Measurements from ENCODE around the gene FBXW8. TPM values are rescaled to one million over a fixed set of nuclear protein-coding genes. Genes with fewer than 3 reads are reported as not detected.
A peak's percentile ranks its signal among the peaks of the same experiment; 100 is the strongest.
"Not testable (repeated sequence)": the region's sequence is repeated elsewhere in the genome, so short reads cannot be mapped to it uniquely, and the experiment has no call there.

FBXW8 gene
- total RNA-seq, 1 donor from 2014 or later: 28.2 TPM

DNA sequence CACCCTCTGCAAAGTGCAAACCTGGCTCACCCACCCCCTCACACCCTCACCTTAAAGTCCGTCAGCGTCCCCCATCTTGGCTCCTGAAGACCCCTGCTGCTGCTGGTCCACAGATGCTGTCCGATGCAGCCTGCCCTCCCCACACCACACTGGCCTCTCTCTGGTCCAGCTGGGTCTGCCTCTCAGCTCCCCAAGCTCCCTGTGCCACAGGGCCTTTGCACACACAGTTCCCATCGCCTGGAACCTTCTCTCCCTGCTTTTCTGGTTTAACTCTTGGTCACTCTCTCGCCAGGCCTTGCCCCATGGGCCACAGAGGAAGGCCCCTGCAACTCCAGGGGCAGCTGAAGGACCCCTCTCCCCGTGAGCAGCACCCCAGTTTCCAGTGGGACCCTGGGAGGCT, 143.5 kb downstream of the FBXW8 start:
- Mint-ChIP-seq H3K36me3 (no peaks in the 10 kb centered on the region), H3K27ac (no peak overlapping the region), H3K27me3 (peaks cover 16% of the 10 kb centered on the region), H3K9me3 (no peaks in the 10 kb centered on the region), H3K4me3 (no peak overlapping the region), H3K4me1 (ENCODE audit: unreplicated experiment) (peaks cover 5% of the 10 kb centered on the region)
- no peak for DNase-seq (ENCODE audit: extremely low spot score, unreplicated experiment)
- TF ChIP-seq, protein P1, sequence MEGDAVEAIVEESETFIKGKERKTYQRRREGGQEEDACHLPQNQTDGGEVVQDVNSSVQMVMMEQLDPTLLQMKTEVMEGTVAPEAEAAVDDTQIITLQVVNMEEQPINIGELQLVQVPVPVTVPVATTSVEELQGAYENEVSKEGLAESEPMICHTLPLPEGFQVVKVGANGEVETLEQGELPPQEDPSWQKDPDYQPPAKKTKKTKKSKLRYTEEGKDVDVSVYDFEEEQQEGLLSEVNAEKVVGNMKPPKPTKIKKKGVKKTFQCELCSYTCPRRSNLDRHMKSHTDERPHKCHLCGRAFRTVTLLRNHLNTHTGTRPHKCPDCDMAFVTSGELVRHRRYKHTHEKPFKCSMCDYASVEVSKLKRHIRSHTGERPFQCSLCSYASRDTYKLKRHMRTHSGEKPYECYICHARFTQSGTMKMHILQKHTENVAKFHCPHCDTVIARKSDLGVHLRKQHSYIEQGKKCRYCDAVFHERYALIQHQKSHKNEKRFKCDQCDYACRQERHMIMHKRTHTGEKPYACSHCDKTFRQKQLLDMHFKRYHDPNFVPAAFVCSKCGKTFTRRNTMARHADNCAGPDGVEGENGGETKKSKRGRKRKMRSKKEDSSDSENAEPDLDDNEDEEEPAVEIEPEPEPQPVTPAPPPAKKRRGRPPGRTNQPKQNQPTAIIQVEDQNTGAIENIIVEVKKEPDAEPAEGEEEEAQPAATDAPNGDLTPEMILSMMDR (conservative IDR thresholded peaks at IDR 0.05): no peak

DNA sequence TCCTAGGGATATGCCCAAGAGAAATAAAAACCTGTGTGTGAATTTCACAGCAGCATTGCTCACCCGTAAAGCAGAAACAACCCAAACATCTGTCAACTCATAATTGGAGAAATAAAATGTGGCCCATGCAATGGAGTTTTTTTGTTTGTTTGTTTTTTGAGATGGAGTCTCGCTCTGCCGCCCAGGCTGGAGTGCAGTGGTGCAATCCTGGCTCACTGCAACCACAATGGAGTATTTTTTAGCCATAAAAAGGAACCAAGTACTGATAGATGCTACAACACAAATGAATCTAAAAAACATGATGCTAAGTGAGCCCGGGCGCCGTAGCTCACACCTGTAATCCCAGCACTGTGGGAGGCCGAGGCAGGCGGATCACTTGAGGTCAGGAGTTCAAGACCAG, 146.9 kb downstream of the FBXW8 start:
- Mint-ChIP-seq H3K4me1 (ENCODE audit: unreplicated experiment) (peaks cover 22% of the 10 kb centered on the region), H3K27me3 (peaks cover 16% of the 10 kb centered on the region)
- H3K27ac Mint-ChIP-seq; H3K4me3 Mint-ChIP-seq; H3K9me3 Mint-ChIP-seq; H3K36me3 Mint-ChIP-seq; DNase-seq (ENCODE audit: extremely low spot score, unreplicated experiment): not testable (repeated sequence)

DNA sequence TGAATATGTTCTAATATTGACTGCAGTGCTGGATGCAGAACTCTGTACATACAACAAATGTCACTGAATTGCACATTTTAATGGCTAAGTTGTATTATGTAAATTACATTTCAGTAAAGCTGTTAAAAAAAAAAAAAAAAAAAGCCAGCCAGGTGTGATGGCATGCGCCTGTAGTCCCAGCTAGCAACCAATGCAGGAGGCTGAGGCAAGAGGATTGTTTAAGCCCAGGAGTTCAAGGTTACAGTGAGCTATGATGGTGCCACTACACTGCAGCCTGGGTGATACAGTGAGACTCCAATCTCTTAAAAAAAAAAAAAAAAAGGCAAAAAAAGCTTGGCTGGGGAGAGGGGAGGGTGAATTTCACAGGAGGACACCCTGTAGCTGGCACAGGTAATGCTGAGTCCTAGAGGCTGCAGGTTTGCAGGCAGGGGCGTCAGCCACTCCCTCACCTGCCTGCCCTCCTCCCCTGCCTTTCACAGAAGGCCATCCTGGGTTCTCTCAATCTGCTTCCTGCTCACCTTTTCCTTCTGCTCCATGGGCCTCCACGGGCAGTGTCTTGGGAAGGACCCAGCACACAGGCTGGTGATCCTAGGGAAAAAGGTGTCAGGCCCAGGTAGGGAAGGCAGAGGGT, 147.8 kb downstream of the FBXW8 start:
- no peak overlapping the region for H3K27ac Mint-ChIP-seq
- DNase-seq (ENCODE audit: extremely low spot score, unreplicated experiment): no peak
- no peaks in the 10 kb centered on the region for H3K36me3 Mint-ChIP-seq
- TF ChIP-seq, protein P1 (conservative IDR thresholded peaks at IDR 0.05): no peak
- H3K9me3 Mint-ChIP-seq: no peaks in the 10 kb centered on the region
- peaks cover 8% of the 10 kb centered on the region for H3K27me3 Mint-ChIP-seq
- peaks cover 25% of the 10 kb centered on the region for H3K4me1 Mint-ChIP-seq (ENCODE audit: unreplicated experiment)
- no peak overlapping the region for H3K4me3 Mint-ChIP-seq

DNA sequence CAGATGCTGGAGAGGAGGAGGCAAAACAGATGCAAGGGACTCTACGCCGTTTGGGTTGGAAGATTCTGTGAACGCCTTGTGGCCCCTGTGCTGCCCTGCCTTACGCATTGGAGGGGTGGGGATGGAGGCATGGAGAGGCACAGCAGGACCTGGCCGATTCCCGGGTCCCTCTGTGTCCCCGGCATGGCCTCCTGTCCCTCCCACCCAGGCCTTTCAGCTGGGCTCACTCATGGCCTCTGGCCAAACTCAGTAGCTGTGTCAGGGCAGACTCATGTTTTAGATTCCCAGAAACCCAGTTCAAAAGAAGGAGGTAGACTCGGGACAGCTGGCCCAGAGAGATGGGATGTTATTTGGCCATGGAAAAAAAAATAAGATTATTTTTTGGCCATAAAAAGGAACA, 148.4 kb downstream of the FBXW8 start:
- no peaks in the 10 kb centered on the region for H3K36me3 Mint-ChIP-seq
- peaks cover 25% of the 10 kb centered on the region for H3K4me1 Mint-ChIP-seq (ENCODE audit: unreplicated experiment)
- H3K9me3 Mint-ChIP-seq: no peaks in the 10 kb centered on the region
- H3K4me3 Mint-ChIP-seq: no peak overlapping the region
- H3K27me3 Mint-ChIP-seq: peaks cover 3% of the 10 kb centered on the region
- no peak for DNase-seq (ENCODE audit: extremely low spot score, unreplicated experiment)
- no peak overlapping the region for H3K27ac Mint-ChIP-seq
- TF ChIP-seq, protein P1 (conservative IDR thresholded peaks at IDR 0.05): no peak

DNA sequence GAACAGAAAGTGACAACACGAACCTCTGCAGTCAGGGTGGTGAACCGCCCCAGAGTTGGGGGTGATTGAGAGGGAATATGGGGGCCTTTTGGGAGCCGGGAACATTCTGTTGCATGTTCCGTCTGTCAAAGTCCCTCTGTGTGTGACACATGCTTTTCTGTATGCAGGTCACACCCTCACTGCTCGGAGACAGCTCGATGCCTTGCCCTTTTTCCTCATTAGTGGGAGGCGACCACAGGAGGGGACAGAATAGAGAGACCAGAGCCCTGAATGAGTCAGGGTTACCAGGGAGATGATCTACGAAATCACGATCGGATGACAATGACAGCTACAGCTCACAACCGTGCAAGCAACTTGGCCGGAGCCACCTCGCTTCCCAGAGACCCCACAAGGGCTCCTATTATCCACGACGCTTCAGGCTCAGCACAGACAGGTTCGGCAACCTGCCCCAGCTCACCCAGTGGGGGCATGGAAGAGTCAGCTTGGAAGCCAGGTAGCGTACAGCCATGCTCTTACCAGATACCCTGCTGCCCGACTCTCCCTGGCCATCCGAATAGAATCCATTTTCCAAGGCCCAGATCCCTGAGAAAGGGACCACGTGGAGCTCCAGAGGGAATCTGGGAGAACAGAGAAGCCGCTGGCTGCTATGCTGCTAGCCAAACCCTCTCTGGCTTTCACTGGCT, 149.6 kb downstream of the FBXW8 start:
- Mint-ChIP-seq H3K27ac (peak overlapping the region; percentile 86), H3K4me1 (ENCODE audit: unreplicated experiment) (peaks cover 25% of the 10 kb centered on the region), H3K27me3 (peaks cover 9% of the 10 kb centered on the region), H3K4me3 (peak overlapping the region; percentile 61), H3K36me3 (no peaks in the 10 kb centered on the region), H3K9me3 (no peaks in the 10 kb centered on the region)
- TF ChIP-seq, protein P1 (conservative IDR thresholded peaks at IDR 0.05): no peak
- DNase-seq (ENCODE audit: extremely low spot score, unreplicated experiment): no peak

DNA sequence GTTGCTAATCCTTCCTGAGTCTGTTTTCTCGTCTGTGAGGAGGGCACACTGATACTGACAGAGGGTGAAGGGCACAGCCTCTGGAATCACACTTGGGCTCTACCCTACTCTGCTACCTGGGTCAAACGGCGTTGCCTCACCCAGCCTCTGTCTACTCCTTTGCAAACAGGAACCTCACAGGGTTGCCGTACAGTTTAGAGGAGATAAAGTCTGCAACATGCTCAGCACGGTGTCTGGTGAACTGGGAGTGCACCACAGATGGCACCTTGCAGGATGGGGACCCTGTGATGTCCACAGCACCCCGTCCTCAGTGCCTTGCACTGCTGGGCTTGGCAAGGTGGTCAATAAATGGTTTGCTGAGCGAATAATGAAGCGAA, 150.2 kb downstream of the FBXW8 start:
- H3K27ac Mint-ChIP-seq: peak overlapping the region; percentile 86
- no peak overlapping the region for H3K4me3 Mint-ChIP-seq
- H3K4me1 Mint-ChIP-seq (ENCODE audit: unreplicated experiment): peaks cover 25% of the 10 kb centered on the region
- no peaks in the 10 kb centered on the region for H3K9me3 Mint-ChIP-seq
- no peak for DNase-seq (ENCODE audit: extremely low spot score, unreplicated experiment)
- H3K36me3 Mint-ChIP-seq: no peaks in the 10 kb centered on the region
- peaks cover 9% of the 10 kb centered on the region for H3K27me3 Mint-ChIP-seq
- TF ChIP-seq, protein P1 (conservative IDR thresholded peaks at IDR 0.05): no peak
